Left colon (tissue), 2 donors: ENCODE data around the gene ENTR1. TPM values are rescaled to one million over a fixed set of nuclear protein-coding genes. Genes with fewer than 3 reads are reported as not detected.

Source experiments
- ATAC-seq: fragments of 200-7000 bp; cut with Tn5 transposase; one replicate; pipeline ENCODE4 v1.9.1; 2020; ENCODE audit warnings: mild to moderate bottlenecking, moderate library complexity
- DNase-seq, 2 donors: peaks; one replicate each; pipeline ENCODE4 v3.0.0-alpha.2; 2020
- intact Hi-C, 2 donors: fragments of 100-400 bp; cut with DNase I in 1 of 2; cut with micrococcal nuclease in 1 of 2; formaldehyde crosslinking; loops; one replicate each; pipeline versions ENCODE4 v1.11.2 to v1.14.0; 2022; cut with DNase I, micrococcal nuclease
- total RNA-seq, 2 donors: library from RNA; stranded (reverse); fragmentation: NEBNext Ultra II Directional; extraction: Animal tissue kit (Norgen Biotek cat#: 25700); gene quantifications; one replicate each; pipeline ENCODE4 v1.2.1, GENCODE V29; 2021
- donor health status: DM: no; HTN: no; CAD: no.
- donor health status: DM: yes; HTN: yes; CAD: no.

ENTR1 gene
- total RNA-seq, 2 donors from 2014 or later: 29.8 to 33.2 TPM

DNA sequence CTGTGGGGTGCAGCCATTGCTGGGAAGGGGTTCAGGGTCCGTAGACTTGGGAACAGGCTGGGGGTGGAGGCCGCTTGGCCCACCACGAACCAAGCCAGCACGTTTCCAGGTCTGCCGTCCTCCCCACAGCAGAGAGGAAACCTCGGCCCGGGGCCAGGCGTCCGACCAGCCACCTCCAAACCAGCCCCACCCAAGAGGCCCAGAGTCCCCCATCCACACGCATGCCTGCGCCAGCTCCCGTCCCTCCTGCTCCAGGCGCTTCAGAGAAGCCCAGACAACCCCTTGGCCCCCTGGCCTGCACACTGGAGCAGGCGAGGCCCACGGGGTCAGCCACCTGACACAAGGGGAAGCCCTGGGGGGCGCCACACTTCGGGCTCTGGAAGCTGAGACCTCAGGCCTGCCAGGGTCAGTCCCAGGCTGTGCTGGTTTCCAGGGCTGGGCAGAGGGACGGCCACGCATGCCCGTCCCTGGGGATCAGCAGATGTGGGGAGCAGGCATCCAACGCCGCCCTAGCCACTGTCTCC is 53.1 kb downstream of the ENTR1 start:
- no peak for DNase-seq
- intact Hi-C loops: no loop called here
- no peak for ATAC-seq

DNA sequence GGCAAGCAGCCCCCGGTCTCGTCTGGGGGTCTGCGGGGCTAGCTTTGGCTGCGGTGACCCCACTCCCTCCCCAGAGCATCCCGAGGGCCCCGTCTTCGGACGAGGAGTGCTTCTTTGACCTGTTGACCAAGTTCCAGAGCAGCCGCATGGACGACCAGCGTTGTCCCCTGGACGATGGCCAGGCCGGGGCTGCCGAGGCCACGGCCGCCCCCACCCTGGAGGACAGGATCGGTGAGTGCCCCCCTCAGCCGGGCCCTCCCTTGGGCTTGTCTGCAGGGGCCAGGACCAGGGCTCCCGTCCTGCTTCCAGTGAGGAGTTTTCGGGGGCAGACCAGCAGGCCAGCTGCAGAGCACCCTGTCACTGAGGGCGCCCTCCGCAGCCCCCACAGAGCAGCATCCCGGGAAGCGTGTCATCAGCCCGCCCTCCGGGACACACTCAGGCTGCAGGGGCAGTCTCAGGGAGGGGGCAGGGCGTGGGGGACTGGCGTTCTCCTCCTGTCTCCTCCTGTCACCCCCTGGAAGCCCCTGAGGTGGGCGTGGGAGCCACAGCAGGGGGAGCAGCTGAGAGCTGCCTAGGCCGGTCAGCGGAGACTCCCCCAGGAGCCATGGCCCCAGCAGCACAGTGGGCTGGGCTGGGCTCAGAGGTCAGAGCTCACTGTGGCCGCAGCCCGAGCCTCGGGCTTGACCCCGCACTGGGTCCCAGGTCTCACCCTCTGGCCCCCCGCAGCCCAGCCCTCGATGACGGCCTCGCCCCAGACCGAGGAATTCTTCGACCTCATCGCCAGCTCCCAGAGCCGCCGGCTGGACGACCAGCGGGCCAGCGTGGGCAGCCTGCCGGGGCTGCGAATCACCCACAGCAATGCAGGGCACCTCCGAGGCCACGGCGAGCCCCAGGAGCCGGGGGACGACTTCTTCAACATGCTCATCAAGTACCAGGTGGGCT is 54.5 kb downstream of the ENTR1 start:
- intact Hi-C loops: no loop called here
- ATAC-seq (no peak), DNase-seq (no peak)

DNA sequence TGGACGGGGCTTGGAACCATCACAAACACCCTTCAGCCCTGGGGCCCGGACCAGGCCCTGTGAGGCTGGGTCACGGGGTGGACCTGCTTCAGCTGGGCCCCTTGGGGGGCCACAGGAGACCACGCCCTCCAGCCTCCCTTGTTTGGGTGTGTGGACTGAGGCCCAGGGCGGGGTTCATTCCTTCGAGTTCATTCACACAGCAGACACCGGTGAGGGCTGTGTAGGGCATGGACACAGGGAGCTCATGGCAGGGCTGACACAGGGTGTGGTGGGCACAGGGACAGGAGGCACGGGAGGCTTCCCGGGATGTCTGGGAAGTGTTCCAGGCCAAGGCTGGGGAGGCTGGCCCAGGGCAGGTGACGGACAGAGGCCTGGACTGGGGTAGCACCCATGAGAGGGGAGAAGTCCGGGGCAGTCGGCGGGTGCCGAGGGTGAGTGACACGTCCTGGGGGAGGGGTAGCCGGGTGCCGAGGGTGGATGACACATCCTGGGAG is 55.8 kb downstream of the ENTR1 start:
- no peak for DNase-seq
- ATAC-seq: peak; percentile 45
- intact Hi-C loops: no loop called here

DNA sequence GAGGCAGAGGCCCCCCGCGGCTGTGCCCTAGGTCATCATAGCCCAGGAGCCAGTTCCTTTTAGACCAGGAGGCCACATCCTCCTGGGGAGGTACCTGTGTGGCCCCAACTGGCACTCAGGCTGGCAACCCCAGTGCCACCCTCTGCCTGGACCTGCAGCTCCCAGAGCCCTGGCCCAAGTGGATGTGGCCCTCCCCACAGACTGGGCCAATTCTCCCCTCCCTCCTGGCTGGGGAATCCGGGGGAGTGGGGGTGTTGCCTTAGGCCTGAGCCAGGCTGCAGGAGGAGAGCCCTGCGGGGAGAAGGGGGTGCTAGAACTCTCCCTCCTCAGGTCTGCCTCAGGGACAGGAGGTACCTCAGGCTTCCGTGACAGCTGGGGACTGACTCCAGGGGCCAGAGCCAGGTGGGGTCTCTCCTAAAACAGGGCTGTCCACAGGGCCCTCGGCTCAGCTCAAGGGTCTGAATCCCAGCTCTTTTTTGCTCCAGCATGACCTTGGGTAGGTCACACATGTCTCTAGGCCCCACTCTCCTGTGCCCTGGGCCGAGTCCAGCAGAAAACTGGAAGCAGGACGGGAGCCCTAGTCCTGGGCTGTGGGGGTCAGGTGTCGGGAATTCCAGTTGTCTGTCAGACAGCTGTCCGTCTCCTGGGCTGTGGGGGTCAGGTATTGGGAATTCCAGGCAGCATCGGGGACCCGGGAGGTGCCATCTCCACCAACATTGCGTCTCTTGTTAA is 56.5 kb downstream of the ENTR1 start:
- ATAC-seq (no peak), DNase-seq (no peak)
- intact Hi-C loops: no loop called here

DNA sequence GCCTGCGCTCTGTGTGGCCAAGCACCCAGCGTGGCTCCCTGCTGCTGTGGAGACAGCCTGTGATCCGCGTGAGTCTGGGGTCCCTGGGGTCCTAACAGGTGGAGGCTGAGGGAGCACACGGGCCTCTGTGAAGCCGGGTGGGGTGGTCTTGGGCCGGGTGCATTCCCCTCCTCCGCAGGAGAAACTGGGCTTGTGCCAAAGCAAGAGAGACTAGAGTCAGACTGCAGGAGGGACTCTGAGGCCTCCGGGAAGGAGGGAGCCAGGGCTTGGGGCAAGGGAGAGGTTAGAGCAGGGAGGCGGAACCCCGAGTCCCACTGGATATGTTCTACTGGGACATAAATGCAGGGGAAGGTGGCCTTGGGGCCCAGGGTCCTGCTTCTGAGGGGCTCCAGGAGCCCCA is 57.3 kb downstream of the ENTR1 start:
- DNase-seq (no peak), ATAC-seq (no peak)
- intact Hi-C loops: no loop called here

DNA sequence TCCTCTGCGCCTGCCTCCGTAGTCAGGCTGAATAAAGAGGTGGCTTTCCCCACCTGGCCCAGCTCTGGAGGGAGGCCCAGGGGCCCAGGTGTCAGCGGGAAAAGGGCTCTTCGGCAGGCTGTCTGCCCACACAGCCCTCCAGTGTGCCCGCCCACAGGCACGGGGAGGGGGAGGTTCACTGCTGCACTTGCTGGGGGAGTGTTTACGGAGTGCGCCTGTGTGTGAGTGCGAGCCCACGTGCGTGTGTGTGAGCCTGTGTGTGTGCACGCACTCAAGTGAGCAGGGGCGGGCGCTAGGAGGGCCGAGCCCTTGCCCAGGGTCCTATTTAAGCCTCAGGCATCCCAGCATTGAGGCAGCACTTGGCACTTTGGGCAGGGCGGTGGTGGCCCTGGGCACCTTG is 57.7 kb downstream of the ENTR1 start:
- no peak for ATAC-seq
- intact Hi-C loops: no loop called here

More for the DNA sequence above, 57.7 kb downstream of the ENTR1 start:
- DNase-seq: no peak

Other genes starting within 250 kb of the ENTR1 start
- gene LHX3, start 205.5 kb downstream of the ENTR1 start, total RNA-seq: not detected
- gene QSOX2, start 164.8 kb downstream of the ENTR1 start, total RNA-seq: 1 to 10 TPM; 6.1 to 7.4 TPM
- under 1 TPM; 0.52 to 0.67 TPM for gene CCDC187, start 106.5 kb downstream of the ENTR1 start, total RNA-seq
- 1 to 10 TPM; 2.0 to 3.1 TPM for gene GPSM1, start 83.1 kb downstream of the ENTR1 start, total RNA-seq
- gene DNLZ, start 46.9 kb downstream of the ENTR1 start, total RNA-seq: 10 to 100 TPM in 1 of 2 donors, 1 to 10 TPM in 1; 10.0 to 10.6 TPM
- 1 to 10 TPM in 1 of 2 donors, under 1 TPM in 1; 0.52 to 1.9 TPM for gene CARD9, start 36.9 kb downstream of the ENTR1 start, total RNA-seq
- 1 to 10 TPM; 6.7 to 8.1 TPM for gene SNAPC4, start 10.4 kb downstream of the ENTR1 start, total RNA-seq
- 10 to 100 TPM; 43.4 to 52.5 TPM for gene PMPCA, start within 50 bp of the ENTR1 start, total RNA-seq
- gene INPP5E, start 29.2 kb upstream of the ENTR1 start, total RNA-seq: 10 to 100 TPM; 10.5 to 11.0 TPM
- 10 to 100 TPM; 64.2 to 82.4 TPM for gene SEC16A, start 72.4 kb upstream of the ENTR1 start, total RNA-seq
- gene NOTCH1, start 135.4 kb upstream of the ENTR1 start, total RNA-seq: 10 to 100 TPM; 49.5 to 72.2 TPM